ENCODE measurements around the gene BRINP3. TPM values are rescaled to one million over a fixed set of nuclear protein-coding genes. Genes with fewer than 3 reads are reported as not detected.
A peak's percentile ranks its signal among the peaks of the same experiment; 100 is the strongest.

The BRINP3 gene
- total and polyA plus RNA-seq, 2 experiments from 2014 or later, result not detected

GRCh38 chr1:190320952-190321351, 156.7 kb downstream of the BRINP3 start:
- no peaks in the 10 kb centered on the region for H3K4me1 ChIP-seq (ENCODE audit: insufficient read depth)
- no peak overlapping the region for H3K27ac ChIP-seq (ENCODE audit: low read depth)
- H3K4me3 ChIP-seq, result no peak overlapping the region
- no peaks in the 10 kb centered on the region for H3F3A ChIP-seq (replicated peaks; ENCODE audit: low read depth)
- Mint-ChIP-seq H3K4me3 (no peak overlapping the region), H3K9me3 (no peaks in the 10 kb centered on the region), H3K27ac (no peak overlapping the region), H3K27me3 (ENCODE audit: insufficient read depth, low read depth, poor library complexity) (peaks cover under 1% of the 10 kb centered on the region), H3K4me1 (no peaks in the 10 kb centered on the region), H3K36me3 (ENCODE audit: low read depth) (no peaks in the 10 kb centered on the region)
- no peaks in the 10 kb centered on the region for H3K36me3 ChIP-seq (ENCODE audit: insufficient read depth)
- H2AFZ ChIP-seq, result no peak overlapping the region
- no peaks in the 10 kb centered on the region for H3K27me3 ChIP-seq (ENCODE audit: insufficient read depth)
- peak; percentile 79 for ATAC-seq
- TF ChIP-seq POLR2AphosphoS5 (IDR thresholded peaks at IDR 0.05; ENCODE audit: low read depth), result no peak
- no peak for TF ChIP-seq ZNF331 (CRISPR knock-in tag; IDR thresholded peaks at IDR 0.05; ENCODE audit: low read depth)
- TF ChIP-seq NANOG (IDR thresholded peaks at IDR 0.05; ENCODE audit: borderline replicate concordance), result no peak
- TF ChIP-seq CTCF (conservative IDR thresholded peaks at IDR 0.05; ENCODE audit: low read depth in 2 of 2), result peak; percentile 58 to 69
- no peak for TF ChIP-seq STAT1 (IDR thresholded peaks at IDR 0.05; ENCODE audit: unreplicated experiment)
- no peak for TF ChIP-seq JUNB (IDR thresholded peaks at IDR 0.05; ENCODE audit: unreplicated experiment)
- no peak for TF ChIP-seq ZNF114 (CRISPR knock-in tag; IDR thresholded peaks at IDR 0.05)
- TF ChIP-seq CREB1 (CRISPR knock-in tag; IDR thresholded peaks at IDR 0.05; ENCODE audit: low read depth), result no peak
- H4K20me1 ChIP-seq (replicated peaks; ENCODE audit: insufficient read depth), result no peaks in the 10 kb centered on the region
- H3K79me2 ChIP-seq (replicated peaks; ENCODE audit: insufficient read depth), result no peaks in the 10 kb centered on the region
- DNase-seq (ENCODE audit: low spot score), result peak; percentile 57
- H3K9me2 ChIP-seq (ENCODE audit: insufficient read depth), result no peaks in the 10 kb centered on the region
- no peak overlapping the region for H3K4me2 ChIP-seq

GRCh38 chr1:190312763-190313162, 164.9 kb downstream of the BRINP3 start:
- Histone ChIP-seq H2AFZ (no peak overlapping the region), H3K4me3 (no peak overlapping the region), H4K20me1 (replicated peaks; ENCODE audit: insufficient read depth) (no peaks in the 10 kb centered on the region), H3K27ac (ENCODE audit: low read depth) (no peak overlapping the region), H3K27me3 (ENCODE audit: insufficient read depth) (no peaks in the 10 kb centered on the region), H3F3A (replicated peaks; ENCODE audit: low read depth) (no peaks in the 10 kb centered on the region), H3K36me3 (ENCODE audit: insufficient read depth) (no peaks in the 10 kb centered on the region), H3K4me1 (ENCODE audit: insufficient read depth) (no peaks in the 10 kb centered on the region), H3K9me2 (ENCODE audit: insufficient read depth) (no peaks in the 10 kb centered on the region), H3K4me2 (no peak overlapping the region), H3K79me2 (replicated peaks; ENCODE audit: insufficient read depth) (no peaks in the 10 kb centered on the region)
- H3K4me1 Mint-ChIP-seq, result no peaks in the 10 kb centered on the region
- no peak overlapping the region for H3K27ac Mint-ChIP-seq
- no peak for ATAC-seq
- H3K4me3 Mint-ChIP-seq, result no peak overlapping the region
- H3K36me3 Mint-ChIP-seq (ENCODE audit: low read depth), result no peaks in the 10 kb centered on the region
- DNase-seq (ENCODE audit: low spot score), result no peak
- no peaks in the 10 kb centered on the region for H3K9me3 Mint-ChIP-seq
- TF ChIP-seq NANOG (IDR thresholded peaks at IDR 0.05; ENCODE audit: borderline replicate concordance) (no peak), CREB1 (CRISPR knock-in tag; IDR thresholded peaks at IDR 0.05; ENCODE audit: low read depth) (no peak), EZH2phosphoT487 (IDR thresholded peaks at IDR 0.05; ENCODE audit: unreplicated experiment) (no peak), POLR2AphosphoS5 (IDR thresholded peaks at IDR 0.05; ENCODE audit: low read depth) (no peak), CTCF (conservative IDR thresholded peaks at IDR 0.05; ENCODE audit: low read depth in 2 of 2) (no peak), ZNF114 (CRISPR knock-in tag; IDR thresholded peaks at IDR 0.05) (no peak)
- peaks cover 1% of the 10 kb centered on the region for H3K27me3 Mint-ChIP-seq (ENCODE audit: insufficient read depth, low read depth, poor library complexity)
